ENCODE results near the gene LARP6.
A peak's percentile ranks its signal among the peaks of the same experiment; 100 is the strongest.

Gene LARP6

DNA sequence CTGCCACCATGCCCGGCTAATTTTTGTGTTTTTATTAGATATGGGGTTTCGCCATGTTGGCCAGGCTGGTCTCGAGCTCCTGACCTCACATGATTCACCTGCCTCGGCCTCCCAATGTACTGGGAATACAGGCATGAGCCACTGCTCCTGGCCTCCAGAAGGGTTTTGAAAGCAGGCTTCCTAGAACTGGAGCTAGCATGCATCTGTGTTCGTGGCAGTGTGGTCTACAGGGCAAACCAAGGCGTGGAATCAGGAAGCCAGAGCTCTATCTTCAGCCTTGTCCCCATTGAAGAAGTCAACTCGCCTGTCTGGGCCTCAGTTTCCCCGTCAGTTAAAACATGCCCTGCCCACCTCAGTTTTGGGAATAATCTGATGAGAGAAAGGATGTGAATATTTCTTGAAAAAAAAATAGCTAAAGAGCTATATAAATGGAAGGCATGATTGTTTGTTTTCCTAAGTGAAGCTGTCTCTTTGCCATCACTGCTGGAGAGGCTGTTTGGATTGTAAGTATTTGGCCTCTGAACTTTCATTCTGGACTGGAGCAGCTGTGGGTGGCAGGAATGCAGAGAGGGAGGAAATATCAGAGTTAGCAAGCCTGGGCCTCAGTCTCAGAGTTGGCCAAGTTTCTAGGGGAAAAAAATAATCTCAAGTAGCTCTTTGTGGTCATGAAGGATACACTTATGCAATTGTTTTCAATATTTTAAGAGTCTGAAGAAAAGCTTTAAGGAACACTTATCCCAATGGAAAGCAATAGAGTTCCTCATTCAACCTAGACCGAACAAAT, 54.1 kb downstream of the LARP6 start:
- H3K4me3 ChIP-seq (ENCODE audit: low read length): no peak overlapping the region
- peak; percentile 98 for DNase-seq (ENCODE audit: low read depth)
- TF ChIP-seq, protein P1, sequence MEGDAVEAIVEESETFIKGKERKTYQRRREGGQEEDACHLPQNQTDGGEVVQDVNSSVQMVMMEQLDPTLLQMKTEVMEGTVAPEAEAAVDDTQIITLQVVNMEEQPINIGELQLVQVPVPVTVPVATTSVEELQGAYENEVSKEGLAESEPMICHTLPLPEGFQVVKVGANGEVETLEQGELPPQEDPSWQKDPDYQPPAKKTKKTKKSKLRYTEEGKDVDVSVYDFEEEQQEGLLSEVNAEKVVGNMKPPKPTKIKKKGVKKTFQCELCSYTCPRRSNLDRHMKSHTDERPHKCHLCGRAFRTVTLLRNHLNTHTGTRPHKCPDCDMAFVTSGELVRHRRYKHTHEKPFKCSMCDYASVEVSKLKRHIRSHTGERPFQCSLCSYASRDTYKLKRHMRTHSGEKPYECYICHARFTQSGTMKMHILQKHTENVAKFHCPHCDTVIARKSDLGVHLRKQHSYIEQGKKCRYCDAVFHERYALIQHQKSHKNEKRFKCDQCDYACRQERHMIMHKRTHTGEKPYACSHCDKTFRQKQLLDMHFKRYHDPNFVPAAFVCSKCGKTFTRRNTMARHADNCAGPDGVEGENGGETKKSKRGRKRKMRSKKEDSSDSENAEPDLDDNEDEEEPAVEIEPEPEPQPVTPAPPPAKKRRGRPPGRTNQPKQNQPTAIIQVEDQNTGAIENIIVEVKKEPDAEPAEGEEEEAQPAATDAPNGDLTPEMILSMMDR (conservative IDR thresholded peaks at IDR 0.05; ENCODE audit: low read length): no peak

DNA sequence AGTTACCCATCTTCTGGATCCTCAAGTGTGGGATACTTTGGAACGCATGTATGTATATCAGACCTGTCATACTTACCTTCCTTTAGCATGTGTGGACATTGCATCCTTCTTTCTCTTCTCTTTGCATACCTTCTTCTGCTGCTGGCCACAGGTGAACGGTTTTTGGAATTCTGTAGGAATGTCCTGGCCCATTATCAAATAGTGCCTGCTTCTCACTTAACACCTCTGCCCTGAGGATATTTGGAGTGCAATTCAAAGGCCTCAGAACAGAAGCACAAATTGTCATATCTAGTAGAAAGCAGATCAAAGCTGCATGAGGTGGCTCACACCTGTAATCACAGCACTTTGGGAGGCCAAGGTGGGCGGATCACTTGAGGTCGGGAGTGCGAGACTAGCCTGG, 56.5 kb downstream of the LARP6 start:
- DNase-seq (ENCODE audit: low read depth): no peak
- H3K4me3 ChIP-seq (ENCODE audit: low read length): no peak overlapping the region
- TF ChIP-seq, protein P1 (conservative IDR thresholded peaks at IDR 0.05; ENCODE audit: low read length): no peak

DNA sequence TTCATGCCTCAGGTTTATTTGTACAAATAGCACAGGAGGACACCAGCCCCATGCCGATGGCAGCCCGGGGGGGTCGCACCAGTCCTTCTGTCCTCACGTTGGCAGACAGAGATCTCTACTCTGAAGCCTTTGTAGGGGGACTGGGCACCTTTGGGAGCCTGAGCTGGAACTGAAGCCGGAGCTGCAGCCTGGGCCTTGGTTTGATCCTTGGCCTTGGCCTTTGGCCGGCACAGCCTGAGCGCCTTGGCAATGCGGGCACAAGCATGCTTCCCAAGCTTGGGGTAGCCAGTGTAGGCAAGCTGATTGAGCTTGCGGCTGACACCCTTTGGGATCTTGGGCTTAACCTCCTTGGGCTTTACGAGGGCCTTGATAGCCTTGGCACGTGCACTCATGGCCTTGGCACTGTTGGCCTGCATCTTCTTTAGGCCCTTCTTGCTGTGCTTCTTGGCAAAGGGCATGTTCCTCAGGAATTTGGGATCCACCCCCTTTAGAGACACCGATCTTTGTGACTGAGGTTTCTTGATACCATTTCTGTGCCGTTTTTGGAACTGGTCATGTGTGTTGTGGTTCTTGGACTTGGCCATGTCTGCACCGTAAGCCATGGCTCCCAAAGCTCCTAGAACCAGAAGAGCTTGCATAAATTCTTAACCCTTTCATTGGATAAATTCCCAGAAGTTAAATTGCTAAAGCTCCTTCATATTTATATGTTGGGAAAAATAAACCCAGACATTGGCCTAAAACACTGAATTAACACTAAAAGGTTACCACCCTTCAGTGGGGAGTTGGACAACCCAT, 57.2 kb downstream of the LARP6 start:
- TF ChIP-seq, protein P1 (conservative IDR thresholded peaks at IDR 0.05; ENCODE audit: low read length): no peak
- no peak for DNase-seq (ENCODE audit: low read depth)
- H3K4me3 ChIP-seq (ENCODE audit: low read length): no peak overlapping the region

DNA sequence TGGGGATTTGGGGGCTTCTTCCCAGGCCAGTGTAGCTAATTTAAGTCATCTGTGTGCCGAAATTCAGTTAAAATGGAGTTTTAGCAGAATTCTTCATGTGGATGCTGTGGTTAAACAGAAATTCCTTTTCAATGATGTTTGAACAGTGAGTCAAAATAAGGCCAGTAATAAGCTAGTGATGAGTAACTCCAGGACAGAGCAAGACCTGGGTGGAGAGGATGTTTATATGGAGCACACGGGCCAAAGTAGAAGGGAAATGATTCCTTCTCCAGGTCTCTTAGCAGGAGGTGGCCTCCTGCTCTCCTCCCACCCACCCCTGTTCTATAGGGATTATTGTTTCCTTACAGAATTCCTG, 58.7 kb downstream of the LARP6 start:
- TF ChIP-seq, protein P1 (conservative IDR thresholded peaks at IDR 0.05; ENCODE audit: low read length): no peak
- H3K4me3 ChIP-seq (ENCODE audit: low read length): peak overlapping the region; percentile 28
- DNase-seq (ENCODE audit: low read depth): peak; percentile 93

DNA sequence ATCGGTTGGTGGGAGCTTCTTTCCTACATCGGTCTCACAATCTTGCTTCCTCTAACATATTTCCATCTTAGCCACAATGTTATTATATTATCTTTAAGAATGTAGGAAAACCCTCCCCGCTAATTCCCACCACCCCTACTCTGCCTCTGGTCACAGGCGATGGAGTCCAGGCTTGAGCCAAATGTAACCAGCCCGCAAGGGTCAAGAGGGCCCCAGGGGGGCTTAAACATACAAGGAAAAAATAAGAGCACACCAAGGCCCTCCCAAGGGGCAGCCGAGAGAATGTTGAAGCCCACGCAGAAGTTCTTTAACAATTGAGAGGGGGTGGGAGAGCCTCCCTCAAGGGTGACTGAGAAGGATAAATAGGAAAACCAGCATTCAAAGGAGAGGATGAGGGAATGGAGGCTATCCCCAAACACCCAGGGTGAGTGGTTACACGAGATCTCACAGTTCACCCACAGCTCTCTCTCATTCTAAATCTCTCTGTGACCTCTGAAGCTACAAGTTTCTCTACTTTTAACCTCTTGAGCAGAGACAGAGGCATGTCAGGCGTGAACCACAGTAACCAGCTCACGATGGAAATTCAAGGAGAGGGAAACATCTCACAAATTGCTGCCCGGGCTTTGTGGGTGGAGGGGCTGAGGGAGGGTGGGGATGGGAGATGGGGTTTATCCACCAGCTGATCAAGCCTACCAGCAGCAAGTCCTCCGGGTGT, 59.2 kb downstream of the LARP6 start:
- TF ChIP-seq, protein P1 (conservative IDR thresholded peaks at IDR 0.05; ENCODE audit: low read length): no peak
- H3K4me3 ChIP-seq (ENCODE audit: low read length): peak overlapping the region; percentile 28
- DNase-seq (ENCODE audit: low read depth): no peak

DNA sequence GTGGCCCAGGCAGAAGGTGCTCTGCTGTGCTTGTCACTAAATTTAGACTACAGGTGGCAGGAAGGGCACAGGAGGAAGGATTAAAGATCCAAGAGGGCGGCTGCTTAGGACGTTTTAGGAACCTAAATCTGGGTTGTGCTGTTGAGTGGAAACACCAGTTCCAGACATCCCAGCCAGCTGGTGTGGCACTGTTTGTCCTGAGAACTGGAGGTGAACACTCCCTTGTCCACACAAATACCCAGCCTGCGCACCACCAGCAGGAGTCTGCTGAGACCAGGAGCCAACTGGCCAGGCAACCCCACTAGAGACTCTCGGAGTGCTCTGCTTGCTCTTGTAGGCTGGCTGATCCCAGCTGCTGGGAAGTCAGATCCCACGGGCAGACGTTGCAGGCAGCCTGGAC, 60.3 kb downstream of the LARP6 start:
- no peak for DNase-seq (ENCODE audit: low read depth)
- no peak overlapping the region for H3K4me3 ChIP-seq (ENCODE audit: low read length)
- TF ChIP-seq, protein P1 (conservative IDR thresholded peaks at IDR 0.05; ENCODE audit: low read length): no peak

Data from AG10803 (cell line).